ENCODE data around the gene TSR3.

Gene TSR3

DNA sequence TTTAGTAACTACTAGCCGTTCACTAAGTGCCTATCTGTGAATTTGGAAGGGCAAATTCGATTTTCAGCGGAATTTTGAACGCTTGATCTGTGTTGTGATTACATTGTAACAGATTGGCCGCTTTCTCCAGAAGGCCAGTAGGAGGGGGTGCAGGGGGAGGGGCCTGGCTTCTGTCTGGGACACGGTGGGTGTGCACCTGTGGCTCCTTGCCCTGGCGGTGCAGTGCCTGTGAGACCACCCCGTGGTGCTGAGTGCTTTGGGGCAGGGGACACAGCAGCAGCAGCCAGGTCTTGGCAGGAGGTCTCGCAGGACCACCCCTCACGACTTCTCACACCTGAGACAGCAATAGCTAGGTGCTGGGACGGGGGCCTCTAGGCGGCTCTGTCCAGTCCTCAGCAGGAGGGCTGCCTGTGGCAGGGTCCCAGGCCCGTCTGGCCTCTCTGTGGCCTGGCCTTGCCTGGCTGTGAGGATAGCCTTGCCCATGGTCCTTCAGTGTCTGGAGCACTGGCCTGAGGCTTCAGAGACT lies 40.4 kb downstream of the TSR3 start:
- TF ChIP-seq, protein P1, sequence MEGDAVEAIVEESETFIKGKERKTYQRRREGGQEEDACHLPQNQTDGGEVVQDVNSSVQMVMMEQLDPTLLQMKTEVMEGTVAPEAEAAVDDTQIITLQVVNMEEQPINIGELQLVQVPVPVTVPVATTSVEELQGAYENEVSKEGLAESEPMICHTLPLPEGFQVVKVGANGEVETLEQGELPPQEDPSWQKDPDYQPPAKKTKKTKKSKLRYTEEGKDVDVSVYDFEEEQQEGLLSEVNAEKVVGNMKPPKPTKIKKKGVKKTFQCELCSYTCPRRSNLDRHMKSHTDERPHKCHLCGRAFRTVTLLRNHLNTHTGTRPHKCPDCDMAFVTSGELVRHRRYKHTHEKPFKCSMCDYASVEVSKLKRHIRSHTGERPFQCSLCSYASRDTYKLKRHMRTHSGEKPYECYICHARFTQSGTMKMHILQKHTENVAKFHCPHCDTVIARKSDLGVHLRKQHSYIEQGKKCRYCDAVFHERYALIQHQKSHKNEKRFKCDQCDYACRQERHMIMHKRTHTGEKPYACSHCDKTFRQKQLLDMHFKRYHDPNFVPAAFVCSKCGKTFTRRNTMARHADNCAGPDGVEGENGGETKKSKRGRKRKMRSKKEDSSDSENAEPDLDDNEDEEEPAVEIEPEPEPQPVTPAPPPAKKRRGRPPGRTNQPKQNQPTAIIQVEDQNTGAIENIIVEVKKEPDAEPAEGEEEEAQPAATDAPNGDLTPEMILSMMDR (IDR thresholded peaks at IDR 0.05) = no peak
- Histone ChIP-seq H3K4me2 (ENCODE audit: low read length) (peak overlapping the region; percentile 91), H3K27ac (peak overlapping the region; percentile 5), H3K79me2 (peaks cover 57% of the 10 kb centered on the region), H3K4me1 (peaks cover 19% of the 10 kb centered on the region), H3K36me3 (ENCODE audit: control insufficient read depth, insufficient read depth, low read length) (no peaks in the 10 kb centered on the region), H3K9me3 (ENCODE audit: control insufficient read depth, low read length) (no peaks in the 10 kb centered on the region), H3K4me3 (ENCODE audit: low read depth, low read length) (peak overlapping the region; percentile 72), H2AFZ (no peak overlapping the region), H3K9ac (no peak overlapping the region), H3K27me3 (ENCODE audit: control insufficient read depth, insufficient read depth, low read length) (no peaks in the 10 kb centered on the region)

DNA sequence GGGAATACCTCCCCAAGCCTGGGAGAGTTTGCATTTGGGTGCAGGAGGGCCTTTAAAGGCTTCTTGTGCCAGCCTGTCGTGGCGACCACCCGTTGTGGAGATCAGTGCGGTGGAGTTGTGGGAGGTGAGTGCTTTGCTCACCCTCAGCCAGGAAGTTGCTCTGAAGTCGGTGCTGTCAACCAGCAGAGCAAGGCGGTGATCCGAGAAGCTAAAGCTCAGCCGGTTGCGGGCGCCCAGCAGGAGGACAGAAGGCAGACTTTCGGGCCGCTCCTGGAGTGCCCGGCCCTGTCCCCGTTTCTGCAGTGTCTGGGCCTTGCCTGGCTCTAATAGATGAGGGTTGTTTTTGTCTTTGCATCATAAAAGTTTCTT lies 40.9 kb downstream of the TSR3 start:
- H3K36me3 ChIP-seq (ENCODE audit: control insufficient read depth, insufficient read depth, low read length) = no peaks in the 10 kb centered on the region
- H3K27me3 ChIP-seq (ENCODE audit: control insufficient read depth, insufficient read depth, low read length) = no peaks in the 10 kb centered on the region
- H3K27ac ChIP-seq = peak overlapping the region; percentile 5
- peaks cover 19% of the 10 kb centered on the region for H3K4me1 ChIP-seq
- TF ChIP-seq, protein P1 (IDR thresholded peaks at IDR 0.05) = no peak
- peak overlapping the region; percentile 72 for H3K4me3 ChIP-seq (ENCODE audit: low read depth, low read length)
- H3K79me2 ChIP-seq = peaks cover 55% of the 10 kb centered on the region
- H3K9me3 ChIP-seq (ENCODE audit: control insufficient read depth, low read length) = no peaks in the 10 kb centered on the region
- H3K9ac ChIP-seq = no peak overlapping the region
- H2AFZ ChIP-seq = no peak overlapping the region
- peak overlapping the region; percentile 91 for H3K4me2 ChIP-seq (ENCODE audit: low read length)

DNA sequence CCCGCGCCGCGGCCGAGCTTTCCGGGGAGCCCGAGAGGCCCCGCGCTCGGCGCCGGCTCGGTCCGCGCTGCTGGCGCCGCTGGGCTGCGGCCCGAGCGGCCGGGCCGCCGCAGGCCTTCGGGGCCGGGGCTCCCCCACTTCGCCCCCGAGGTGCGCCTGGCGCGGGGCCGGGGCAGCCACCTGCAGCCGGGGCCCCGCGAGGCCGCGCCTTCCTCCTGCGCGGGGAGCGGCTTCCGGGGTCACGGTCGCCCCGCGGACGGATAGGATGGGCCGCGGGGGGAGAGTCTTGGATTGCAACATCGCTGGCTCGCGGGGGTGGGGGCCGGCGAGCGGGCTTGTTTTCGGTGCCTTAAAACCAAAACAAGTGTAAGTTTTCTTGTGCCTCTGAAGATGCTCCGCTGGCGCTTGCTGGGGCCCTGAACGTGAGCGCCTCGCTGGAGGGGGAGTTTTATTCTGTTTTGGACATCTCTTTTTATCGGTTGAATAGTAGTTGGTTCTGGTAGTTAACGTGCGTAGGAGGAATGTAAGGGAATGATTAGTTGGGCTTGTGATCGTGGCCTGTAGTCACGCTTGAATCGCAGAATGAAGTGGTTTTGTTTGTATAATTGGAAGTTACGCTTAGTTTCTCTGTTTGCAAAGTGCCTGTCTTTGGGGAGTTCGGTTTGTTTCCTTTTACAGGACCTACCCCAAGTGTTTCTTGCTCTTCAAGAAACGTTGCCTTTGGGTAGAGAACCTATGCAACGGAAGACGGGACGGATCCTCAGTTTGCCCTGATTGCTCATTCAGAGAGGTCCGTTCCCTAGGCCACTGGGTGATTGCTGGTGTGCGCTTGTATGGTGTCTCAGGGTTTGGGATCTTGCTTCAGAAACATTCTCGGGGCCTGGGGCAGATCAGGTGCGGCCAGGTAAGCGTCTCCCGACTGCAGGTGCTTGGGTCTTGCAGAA lies 41.5 kb downstream of the TSR3 start:
- no peaks in the 10 kb centered on the region for H3K9me3 ChIP-seq (ENCODE audit: control insufficient read depth, low read length)
- no peaks in the 10 kb centered on the region for H3K36me3 ChIP-seq (ENCODE audit: control insufficient read depth, insufficient read depth, low read length)
- no peak overlapping the region for H2AFZ ChIP-seq
- H3K4me2 ChIP-seq (ENCODE audit: low read length) = peak overlapping the region; percentile 91
- H3K4me3 ChIP-seq (ENCODE audit: low read depth, low read length) = peak overlapping the region; percentile 72
- H3K9ac ChIP-seq = peak overlapping the region; percentile 50
- H3K79me2 ChIP-seq = peaks cover 48% of the 10 kb centered on the region
- H3K27me3 ChIP-seq (ENCODE audit: control insufficient read depth, insufficient read depth, low read length) = no peaks in the 10 kb centered on the region
- H3K4me1 ChIP-seq = peaks cover 19% of the 10 kb centered on the region
- TF ChIP-seq, protein P1 (IDR thresholded peaks at IDR 0.05) = no peak
- peak overlapping the region; percentile 5 for H3K27ac ChIP-seq

DNA sequence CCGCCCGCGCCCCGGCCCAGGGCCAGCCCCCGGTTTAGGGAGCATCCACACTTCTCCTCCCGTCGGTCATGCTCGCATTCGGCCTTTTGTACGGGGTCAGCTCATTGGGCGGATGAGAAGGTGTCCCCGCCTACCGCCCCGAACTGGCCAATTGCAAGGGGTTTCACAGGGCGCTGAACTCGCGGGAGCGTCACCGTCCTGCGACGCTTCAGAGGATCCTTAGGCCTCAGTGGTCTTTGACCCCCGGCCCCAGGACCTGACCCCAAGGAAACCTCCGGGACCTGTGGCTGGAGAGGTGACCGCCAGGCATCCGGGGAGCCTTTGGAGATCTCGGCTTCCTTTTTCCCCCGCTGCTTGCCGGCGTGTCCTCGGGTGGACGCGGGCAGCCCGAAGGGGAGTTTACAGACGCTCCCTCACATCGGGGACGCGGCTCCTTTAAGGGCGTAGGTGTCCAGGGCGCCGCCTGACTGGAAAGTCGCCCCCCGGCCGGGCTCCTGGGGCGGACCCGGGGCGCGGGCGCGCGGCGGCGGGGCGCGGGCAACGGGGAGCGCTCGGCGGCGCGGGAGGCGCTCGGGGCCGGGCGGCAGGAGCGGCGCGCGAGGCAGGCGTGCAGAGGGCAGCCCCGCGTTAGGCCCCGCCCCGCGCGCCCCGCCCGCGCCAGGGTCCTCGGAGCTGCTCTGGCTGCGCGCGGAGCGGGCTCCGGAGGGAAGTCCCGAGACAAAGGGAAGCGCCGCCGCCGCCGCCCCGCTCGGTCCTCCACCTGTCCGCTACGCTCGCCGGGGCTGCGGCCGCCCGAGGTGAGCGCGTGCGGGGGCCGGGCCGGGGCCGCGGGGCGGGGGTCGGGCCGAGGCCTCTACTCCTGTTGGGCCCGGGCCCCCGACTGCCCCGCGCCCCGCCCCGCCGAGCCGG lies 42.4 kb downstream of the TSR3 start, which contains the start of gene UBE2I:
Gene UBE2I (plus strand): TSS at position 660 of the 909 bp plus-strand sequence. CDS start 4,395 bp downstream, outside the sequence.
- TF ChIP-seq, protein P1 (IDR thresholded peaks at IDR 0.05) = no peak
- no peaks in the 10 kb centered on the region for H3K9me3 ChIP-seq (ENCODE audit: control insufficient read depth, low read length)
- peak within 1 kb of the TSS; percentile 100 for H3K27ac ChIP-seq
- H3K27me3 ChIP-seq (ENCODE audit: control insufficient read depth, insufficient read depth, low read length) = no peaks in the 10 kb centered on the region
- peak within 1 kb of the TSS; percentile 97 for H3K4me2 ChIP-seq (ENCODE audit: low read length)
- peak within 1 kb of the TSS; percentile 98 for H2AFZ ChIP-seq
- peaks cover 19% of the 10 kb centered on the region for H3K4me1 ChIP-seq
- peak within 1 kb of the TSS; percentile 99 for H3K9ac ChIP-seq
- peaks cover 39% of the 10 kb centered on the region for H3K79me2 ChIP-seq
- peak within 1 kb of the TSS; percentile 72 for H3K4me3 ChIP-seq (ENCODE audit: low read depth, low read length)
- H3K36me3 ChIP-seq (ENCODE audit: control insufficient read depth, insufficient read depth, low read length) = no peaks in the 10 kb centered on the region

All from parathyroid adenoma (tissue), 2 donors.